SK-N-SH (cell line): ENCODE results near the gene CYTL1.

Experiments used
- CTCF ChIP-seq: fragments of 200-600 bp; sonication (generic); IDR thresholded peaks from 2 replicates; pipeline ENCODE4 v1.6.1; 2017; ENCODE audit warnings: antibody characterized with exemption, mild to moderate bottlenecking, moderate library complexity
- MEF2A ChIP-seq: IDR thresholded peaks from 2 replicates; pipeline ENCODE4 v1.4.0; 2012; ENCODE audit warnings: low read depth, borderline replicate concordance
- SMC3 ChIP-seq: IDR thresholded peaks from 2 replicates; pipeline ENCODE4 v1.6.1; 2012; ENCODE audit warnings: low read depth, low read length, improper control_type of control experiment
- TAF1 ChIP-seq: IDR thresholded peaks from 2 replicates; pipeline ENCODE4 v1.6.1; 2012; ENCODE audit warnings: low read depth, mild to moderate bottlenecking, low read length, moderate library complexity, borderline replicate concordance
- ZBTB33 ChIP-seq: IDR thresholded peaks from 2 replicates; pipeline ENCODE4 v1.4.0; 2012; ENCODE audit warnings: low read depth, borderline replicate concordance

GRCh38 chr4:4971796-4972195, 47.5 kb downstream of the CYTL1 start:
- TF ChIP-seq TAF1: no peak
- no peak for TF ChIP-seq CTCF
- no peak for TF ChIP-seq ZBTB33
- TF ChIP-seq MEF2A: no peak
- no peak for TF ChIP-seq SMC3
